WERI-Rb-1 (cell line): Measurements from ENCODE around the gene ZBTB38.

Experiments used
- DNase-seq: peaks from one replicate; pipeline ENCODE4 v3.0.0-alpha.2; 2020
- H3K27ac ChIP-seq: fragments of 250-450 bp; sonication (Bioruptor Pico); 2 replicates; pipeline ENCODE4 v1.5.1; 2020; ENCODE audit warnings: mild to moderate bottlenecking, moderate library complexity
- H3K27me3 ChIP-seq: fragments of 250-450 bp; sonication (Bioruptor Pico); 2 replicates; pipeline ENCODE4 v1.5.1; 2021; ENCODE audit warnings: mild to moderate bottlenecking, low read depth, moderate library complexity; ENCODE audit not compliant: insufficient read depth, severe bottlenecking
- H3K36me3 ChIP-seq: fragments of 250-450 bp; sonication (Bioruptor Pico); 2 replicates; pipeline ENCODE4 v1.5.1; 2020; ENCODE audit warnings: mild to moderate bottlenecking, moderate library complexity
- H3K4me3 ChIP-seq: 2 replicates; pipeline ENCODE4 v1.5.1; 2011; ENCODE audit warnings: low read depth, mild to moderate bottlenecking, control low read depth, low read length
- H3K9me3 ChIP-seq: fragments of 250-450 bp; sonication (Bioruptor Pico); 2 replicates; pipeline ENCODE4 v1.5.1; 2021; ENCODE audit warnings: mild to moderate bottlenecking, moderate library complexity; ENCODE audit not compliant: severe bottlenecking
- CTCF ChIP-seq: IDR thresholded peaks from 2 replicates; pipeline ENCODE4 v1.5.1; 2011; ENCODE audit warnings: low read depth, mild to moderate bottlenecking, control low read depth, inconsistent platforms, low read length

ZBTB38 gene

GRCh38 chr3:141366285-141367037, 1.8 kb upstream of the ZBTB38 start:
- H3K4me3 ChIP-seq: no peak overlapping the region
- H3K27ac ChIP-seq: no peak overlapping the region
- no peak for DNase-seq
- H3K9me3 ChIP-seq: no peaks in the 10 kb centered on the region
- TF ChIP-seq CTCF: no peak
- no peaks in the 10 kb centered on the region for H3K36me3 ChIP-seq
- no peaks in the 10 kb centered on the region for H3K27me3 ChIP-seq

- H3K4me3 ChIP-seq: no peak overlapping the region
- no peak overlapping the region for H3K27ac ChIP-seq
Measured at GRCh38 chr3:141367038-141367730, 1.1 kb upstream of the ZBTB38 start.

GRCh38 chr3:141368925-141369794, 856 bp downstream of the ZBTB38 start:
- no peak for TF ChIP-seq CTCF
- no peak overlapping the region for H3K27ac ChIP-seq
- no peak for DNase-seq
- H3K4me3 ChIP-seq: no peak overlapping the region
- no peaks in the 10 kb centered on the region for H3K36me3 ChIP-seq
- no peaks in the 10 kb centered on the region for H3K27me3 ChIP-seq
- H3K9me3 ChIP-seq: no peaks in the 10 kb centered on the region

More at GRCh38 chr3:141367038-141367730, 1.1 kb upstream of the ZBTB38 start:
- H3K27me3 ChIP-seq: no peaks in the 10 kb centered on the region
- no peaks in the 10 kb centered on the region for H3K9me3 ChIP-seq
- H3K36me3 ChIP-seq: no peaks in the 10 kb centered on the region
- TF ChIP-seq CTCF: no peak
- DNase-seq: no peak

GRCh38 chr3:141370065-141370533, 1.8 kb downstream of the ZBTB38 start:
- Histone ChIP-seq H3K9me3 (no peaks in the 10 kb centered on the region), H3K36me3 (no peaks in the 10 kb centered on the region), H3K27ac (no peak overlapping the region), H3K27me3 (no peaks in the 10 kb centered on the region), H3K4me3 (no peak overlapping the region)
- TF ChIP-seq CTCF: peak; percentile 58
- peak; percentile 68 for DNase-seq

- H3K9me3 ChIP-seq: no peaks in the 10 kb centered on the region
- no peak overlapping the region for H3K4me3 ChIP-seq
- TF ChIP-seq CTCF: no peak
- no peaks in the 10 kb centered on the region for H3K36me3 ChIP-seq
- no peak for DNase-seq
- no peaks in the 10 kb centered on the region for H3K27me3 ChIP-seq
- no peak overlapping the region for H3K27ac ChIP-seq
Measured at GRCh38 chr3:141371882-141372281, 3.6 kb downstream of the ZBTB38 start.
